Left lung (tissue), 10 donors: ENCODE results near the gene RBBP4. TPM values are rescaled to one million over a fixed set of nuclear protein-coding genes. Genes with fewer than 3 reads are reported as not detected.

Source experiments
- ATAC-seq: fragments of 200-7000 bp; cut with Tn5 transposase; one replicate; pipeline ENCODE4 v1.9.1; 2020; ENCODE audit warnings: moderate library complexity
- DNase-seq, 4 donors: peaks; one replicate each; pipeline ENCODE4 v3.0.0-alpha.2; 2013 to 2020
- H3K27ac ChIP-seq, 2 donors: fragments of 200-600 bp; sonication (generic) in 1 of 2; one replicate each; pipeline versions ENCODE4 v1.5.0 to v1.8.0; 2020 to 2021
- H3K27me3 ChIP-seq, 2 donors: fragments of 200-600 bp; sonication (generic) in 1 of 2; one replicate each; pipeline versions ENCODE4 v1.5.0 to v1.8.0; 2020 to 2021
- H3K36me3 ChIP-seq, 2 donors: fragments of 200-600 bp; sonication (generic) in 1 of 2; one replicate each; pipeline versions ENCODE4 v1.5.0 to v1.8.0; 2020 to 2021
- H3K4me1 ChIP-seq, 2 donors: fragments of 200-600 bp; one replicate each; pipeline ENCODE4 v1.8.0; 2021
- H3K4me3 ChIP-seq, 2 donors: fragments of 200-600 bp; sonication (generic) in 1 of 2; one replicate each; pipeline versions ENCODE4 v1.5.0 to v1.8.0; 2020 to 2021; ENCODE audit warnings: mild to moderate bottlenecking in 1 of 2
- H3K9me3 ChIP-seq, 2 donors: fragments of 200-600 bp; sonication (generic) in 1 of 2; one replicate each; pipeline versions ENCODE4 v1.5.0 to v1.8.0; 2020 to 2021
- intact Hi-C, 2 donors: fragments of 100-400 bp; cut with DNase I; formaldehyde crosslinking; loops; one replicate each; pipeline versions ENCODE4 v1.11.2 to v1.14.2; 2022
- polyA plus RNA-seq, 6 donors: library from polyadenylated mRNA; unstranded; fragments of 120-200 nt; gene quantifications; one replicate each; pipeline ENCODE4 v1.2.1, GENCODE V29; 2013; ENCODE audit not compliant: insufficient read length in 6 of 6
- total RNA-seq, 2 donors: library from RNA; stranded (reverse); fragmentation: NEBNext Ultra II Directional; extraction: Animal tissue kit (Norgen Biotek cat#: 25700); gene quantifications; one replicate each; pipeline ENCODE4 v1.2.1, GENCODE V29; 2021
- TF ChIP-seq, protein P1 (sequence below), 2 donors: fragments of 200-600 bp; sonication (generic) in 1 of 2; IDR thresholded peaks; one replicate each; pipeline versions ENCODE4 v1.5.0 to v1.8.0; 2021; ENCODE audit warnings: antibody characterized with exemption in 2 of 2
- donor health status: DM: no; HTN: yes; CAD: no.
- donor health status: DM: no; HTN: no; CAD: no.

Gene RBBP4
- total and polyA plus RNA-seq, 8 donors: 166 to 333 (median 292) TPM

DNA sequence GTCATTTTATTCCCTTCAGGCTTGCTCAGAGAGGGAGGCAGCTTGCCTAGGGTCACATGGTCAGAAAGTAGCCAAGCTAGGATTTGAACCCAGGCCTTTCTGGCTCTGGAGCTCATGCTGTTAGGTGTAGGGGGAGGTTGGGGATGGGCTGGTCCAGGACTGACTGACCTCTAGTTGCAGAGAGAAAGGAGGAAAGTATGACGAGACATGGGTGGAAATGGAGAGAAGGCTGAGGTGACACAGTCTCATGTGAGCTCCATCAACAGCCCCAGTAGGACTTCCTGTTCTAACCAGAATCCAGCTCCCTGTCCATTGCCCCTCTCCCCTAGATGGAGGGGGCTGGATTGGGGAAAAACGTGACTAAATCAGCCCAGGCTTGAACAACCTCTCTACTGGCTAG lies 67.0 kb downstream of the RBBP4 start:
- ATAC-seq: no peak
- intact Hi-C loops: no loop called here

DNA sequence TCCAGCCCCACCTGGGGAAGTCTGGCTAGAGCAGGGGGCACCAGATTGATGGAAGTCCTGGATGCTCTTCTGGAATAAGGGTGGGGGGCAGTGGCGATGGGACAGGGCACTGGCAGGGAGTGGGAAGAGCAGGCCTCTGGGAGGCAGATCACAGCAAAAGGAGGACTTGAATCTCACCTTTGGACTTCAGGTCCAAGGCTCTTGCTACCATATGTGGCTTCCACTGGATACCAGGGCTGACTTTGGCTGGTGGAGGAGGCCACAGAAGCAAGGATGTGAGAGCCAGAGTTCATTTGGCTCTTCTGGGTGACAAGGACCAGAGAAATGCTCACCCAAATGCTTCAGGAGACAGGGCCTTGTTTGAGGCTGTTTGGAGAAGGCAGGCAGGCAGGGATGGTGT lies 67.5 kb downstream of the RBBP4 start:
- ATAC-seq (no peak), DNase-seq (no peak)
- Histone ChIP-seq H3K36me3 (no peaks in the 10 kb centered on the region), H3K9me3 (no peaks in the 10 kb centered on the region), H3K4me1 (peaks cover 0 to 7% of the 10 kb centered on the region in 2 donors), H3K27ac (no peak overlapping the region), H3K4me3 (no peak overlapping the region), H3K27me3 (no peaks in the 10 kb centered on the region)
- intact Hi-C loops: no loop called here
- TF ChIP-seq, protein P1, sequence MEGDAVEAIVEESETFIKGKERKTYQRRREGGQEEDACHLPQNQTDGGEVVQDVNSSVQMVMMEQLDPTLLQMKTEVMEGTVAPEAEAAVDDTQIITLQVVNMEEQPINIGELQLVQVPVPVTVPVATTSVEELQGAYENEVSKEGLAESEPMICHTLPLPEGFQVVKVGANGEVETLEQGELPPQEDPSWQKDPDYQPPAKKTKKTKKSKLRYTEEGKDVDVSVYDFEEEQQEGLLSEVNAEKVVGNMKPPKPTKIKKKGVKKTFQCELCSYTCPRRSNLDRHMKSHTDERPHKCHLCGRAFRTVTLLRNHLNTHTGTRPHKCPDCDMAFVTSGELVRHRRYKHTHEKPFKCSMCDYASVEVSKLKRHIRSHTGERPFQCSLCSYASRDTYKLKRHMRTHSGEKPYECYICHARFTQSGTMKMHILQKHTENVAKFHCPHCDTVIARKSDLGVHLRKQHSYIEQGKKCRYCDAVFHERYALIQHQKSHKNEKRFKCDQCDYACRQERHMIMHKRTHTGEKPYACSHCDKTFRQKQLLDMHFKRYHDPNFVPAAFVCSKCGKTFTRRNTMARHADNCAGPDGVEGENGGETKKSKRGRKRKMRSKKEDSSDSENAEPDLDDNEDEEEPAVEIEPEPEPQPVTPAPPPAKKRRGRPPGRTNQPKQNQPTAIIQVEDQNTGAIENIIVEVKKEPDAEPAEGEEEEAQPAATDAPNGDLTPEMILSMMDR (IDR thresholded peaks at IDR 0.05): no peak

More for the DNA sequence above, 67.0 kb downstream of the RBBP4 start:
- Histone ChIP-seq H3K4me3 (no peak overlapping the region), H3K27ac (no peak overlapping the region), H3K27me3 (no peaks in the 10 kb centered on the region), H3K4me1 (peaks cover 0 to 7% of the 10 kb centered on the region in 2 donors), H3K9me3 (no peaks in the 10 kb centered on the region), H3K36me3 (no peaks in the 10 kb centered on the region)
- TF ChIP-seq, protein P1 (IDR thresholded peaks at IDR 0.05): no peak
- DNase-seq: no peak

DNA sequence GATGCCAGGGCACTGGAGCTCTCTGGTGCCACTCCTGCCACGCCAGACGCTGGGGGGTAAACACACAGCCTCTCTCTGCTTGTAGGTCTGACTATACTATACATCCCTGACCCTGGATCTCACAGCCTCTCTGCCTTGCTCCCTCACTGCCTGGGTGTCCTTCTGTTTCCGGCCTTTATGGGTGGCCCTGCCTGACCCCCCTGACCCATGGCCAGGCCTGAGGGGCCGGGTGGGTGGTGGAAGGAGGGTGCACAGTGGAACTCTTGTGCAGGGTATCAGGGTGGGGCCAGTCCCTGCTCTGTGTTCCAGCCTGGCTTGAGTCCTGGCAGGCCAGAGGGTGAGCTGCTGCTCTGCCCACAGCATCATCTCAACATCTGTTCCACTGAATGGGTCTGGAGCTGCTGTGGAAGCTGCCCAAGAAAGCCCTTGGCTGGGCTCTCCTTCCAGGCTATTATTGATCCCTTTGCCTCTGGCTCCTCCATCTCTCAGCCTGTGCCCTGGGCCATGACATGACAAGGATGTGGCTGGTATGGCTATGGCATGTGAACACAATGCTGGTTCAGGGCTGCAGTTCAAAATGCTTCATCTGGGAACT lies 68.8 kb downstream of the RBBP4 start:
- ATAC-seq (no peak), DNase-seq (no peak)
- Histone ChIP-seq H3K4me1 (peaks cover 4 to 9% of the 10 kb centered on the region in 2 donors), H3K27me3 (no peaks in the 10 kb centered on the region), H3K27ac (no peak overlapping the region), H3K9me3 (no peaks in the 10 kb centered on the region), H3K4me3 (no peak overlapping the region), H3K36me3 (no peaks in the 10 kb centered on the region)
- intact Hi-C loops: no loop called here
- TF ChIP-seq, protein P1 (IDR thresholded peaks at IDR 0.05): no peak

DNA sequence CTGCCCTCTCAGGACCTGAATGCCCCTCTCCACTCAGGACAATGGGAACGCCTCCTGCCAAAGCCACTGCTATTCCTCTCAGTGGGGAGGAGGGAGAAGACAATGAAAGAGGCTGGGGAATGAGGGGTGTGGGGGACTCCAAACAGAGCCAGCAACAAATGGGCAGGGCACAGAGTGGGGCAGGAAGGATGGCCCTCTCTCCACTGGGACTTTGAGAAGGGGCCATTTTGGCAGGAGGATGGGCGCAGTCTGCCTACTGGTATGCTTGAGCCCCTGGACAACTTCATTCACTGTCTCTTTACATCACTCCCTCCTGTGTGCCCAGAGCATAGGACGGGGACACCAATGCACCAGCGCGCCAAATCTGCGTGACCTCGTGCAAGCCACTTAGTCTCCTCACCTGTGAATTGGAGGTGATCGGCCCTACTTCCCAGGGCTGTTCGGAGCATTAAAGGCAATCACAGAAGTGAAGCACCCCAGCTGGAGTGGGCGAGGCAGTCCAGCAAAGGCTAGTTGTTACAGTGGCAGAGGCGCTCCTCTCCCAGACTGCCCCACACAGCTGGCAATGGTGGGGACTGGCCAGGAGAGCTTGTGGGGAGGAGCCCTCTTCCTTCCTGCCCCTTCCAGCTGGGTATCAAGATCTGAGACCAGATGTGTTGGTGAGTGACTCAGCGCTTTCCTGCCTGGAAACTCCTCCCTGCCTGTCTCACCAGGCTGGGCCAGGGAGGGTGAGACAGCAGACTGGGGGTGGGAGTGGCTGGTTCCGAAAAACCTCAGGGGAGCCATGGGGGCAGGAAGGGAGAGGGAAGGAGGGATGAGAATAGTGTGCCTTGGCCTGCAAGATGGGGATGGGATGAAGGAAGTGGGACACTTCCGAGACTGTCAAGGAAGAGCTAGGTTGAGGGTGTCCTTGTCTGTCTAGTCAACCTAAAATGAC lies 73.9 kb downstream of the RBBP4 start:
- DNase-seq (peak in 1 of 4 donors; percentile 54), ATAC-seq (peak; percentile 88)
- H3K27ac ChIP-seq: peak overlapping the region in 1 of 2 donors; percentile 33
- H3K4me3 ChIP-seq: no peak overlapping the region
- H3K4me1 ChIP-seq: peaks cover 9 to 13% of the 10 kb centered on the region in 2 donors
- TF ChIP-seq, protein P1 (IDR thresholded peaks at IDR 0.05): no peak
- H3K27me3 ChIP-seq: no peaks in the 10 kb centered on the region
- intact Hi-C loops: no loop called here
- no peaks in the 10 kb centered on the region for H3K9me3 ChIP-seq
- no peaks in the 10 kb centered on the region for H3K36me3 ChIP-seq

DNA sequence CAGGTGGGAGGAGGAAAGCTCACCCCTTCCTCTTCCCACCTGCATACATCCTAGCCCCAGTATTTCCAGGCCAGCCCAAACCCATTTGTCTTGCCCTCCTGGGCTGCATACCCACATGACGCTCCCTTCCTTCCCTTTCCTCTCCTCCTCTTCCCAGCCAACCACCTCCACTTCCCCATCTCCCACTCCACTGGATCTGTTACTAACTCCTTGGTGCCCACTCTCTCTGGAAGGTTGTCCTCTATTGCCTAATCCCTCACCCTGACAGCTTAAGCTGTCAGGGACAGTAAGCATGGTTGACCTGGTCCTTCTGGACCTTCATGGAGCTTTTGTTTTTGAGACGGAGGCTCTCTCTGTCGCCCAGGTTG lies 74.6 kb downstream of the RBBP4 start:
- DNase-seq (no peak), ATAC-seq (no peak)
- Histone ChIP-seq H3K27ac (peak overlapping the region in 1 of 2 donors; percentile 33), H3K36me3 (no peaks in the 10 kb centered on the region), H3K9me3 (no peaks in the 10 kb centered on the region), H3K4me1 (peaks cover 9 to 13% of the 10 kb centered on the region in 2 donors), H3K27me3 (no peaks in the 10 kb centered on the region), H3K4me3 (no peak overlapping the region)
- intact Hi-C loops: no loop called here
- TF ChIP-seq, protein P1 (IDR thresholded peaks at IDR 0.05): no peak
